ENCODE data around the gene MACF1. TPM values are rescaled to one million over a fixed set of nuclear protein-coding genes. Genes with fewer than 3 reads are reported as not detected.

MACF1 gene
- total and polyA plus RNA-seq, 2 of the 13 experiments (the other 11 are each of a cell fraction or from before 2014, with no cell fraction given), result 36.7 to 65.4 TPM

- TF ChIP-seq CBX1 (IDR thresholded peaks at IDR 0.05; ENCODE audit: low read depth) (no peak), TRAFD1 (CRISPR knock-in tag; IDR thresholded peaks at IDR 0.05; ENCODE audit: borderline replicate concordance) (no peak)
These were observed 19.9 kb downstream of the MACF1 start (continued) for GRCh38 chr1:39224295-39224829.

GRCh38 chr1:39226836-39227235, 22.3 kb downstream of the MACF1 start:
- Histone ChIP-seq H3K9ac (ENCODE audit: insufficient read depth, low read depth, low read length) (no peak overlapping the region), H3K27ac (ENCODE audit: extremely low read length, insufficient read depth, low read length) (no peak overlapping the region), H3K27me3 (ENCODE audit: control insufficient read depth in 1 of 2, insufficient read depth in 2 of 2, low read length in 2 of 2) (no peaks in the 10 kb centered on the region), H3K9me3 (ENCODE audit: low read length) (no peaks in the 10 kb centered on the region), H2AFZ (ENCODE audit: low read length) (no peak overlapping the region), H4K20me1 (ENCODE audit: insufficient read depth, low read length) (no peaks in the 10 kb centered on the region), H3K4me1 (ENCODE audit: insufficient read depth, low read length) (peaks cover 13% of the 10 kb centered on the region), H3K4me3 (replicated peaks in 1 of 3; ENCODE audit: insufficient read depth in 1 of 3, low read depth in 2 of 3, low read length in 3 of 3) (no peak overlapping the region), H3K4me2 (ENCODE audit: low read depth, low read length) (no peak overlapping the region), H3K36me3 (replicated peaks in 1 of 2; ENCODE audit: control insufficient read depth in 1 of 2, insufficient read depth in 2 of 2, low read length in 2 of 2) (0 out of 5 replicates have a peak, but pooled peaks cover 0 to 6% of the 10 kb centered on the region in 2 experiments), H3K79me2 (ENCODE audit: insufficient read depth, low read length) (peaks cover 19% of the 10 kb centered on the region)
- 91% methylated on average over 3 of the region's 3 CpGs for WGBS (ENCODE audit: low lambda C conversion rate)
- DNase-seq (ENCODE audit: low spot score) (no peak), FAIRE-seq (no peak), ATAC-seq (no peak)
- CTCF ChIA-PET (ENCODE audit: low intra/inter-chr PET ratio, low total read pairs), result no interaction called here
- POLR2A ChIA-PET, result no interaction called here
- in situ Hi-C loops (cut with HindIII; ENCODE audit: extremely low pct_ligation_motif_present, low pct_unique_long_range_greater_than_20kb), result no loop called here
- intact Hi-C loops (cut with micrococcal nuclease; ENCODE audit: unreplicated experiment), result no loop called here
- BruUV-seq (replicated peaks), result no TSS peak
- TF ChIP-seq SP2 (CRISPR knock-in tag; IDR thresholded peaks at IDR 0.05) (no peak), ZZZ3 (CRISPR knock-in tag; IDR thresholded peaks at IDR 0.05; ENCODE audit: borderline replicate concordance) (no peak), ZNF710 (CRISPR knock-in tag; IDR thresholded peaks at IDR 0.05; ENCODE audit: borderline replicate concordance) (no peak), GABPA (IDR thresholded peaks at IDR 0.05; ENCODE audit: low read depth, low read length) (no peak), GABPA (CRISPR knock-in tag; IDR thresholded peaks at IDR 0.05; ENCODE audit: low read depth) (no peak), ZNF530 (CRISPR knock-in tag; IDR thresholded peaks at IDR 0.05; ENCODE audit: low read depth) (no peak), NBN (conservative IDR thresholded peaks at IDR 0.05) (no peak), ZGPAT (CRISPR knock-in tag; IDR thresholded peaks at IDR 0.05) (no peak), ZNF501 (CRISPR knock-in tag; IDR thresholded peaks at IDR 0.05) (no peak), SRSF1 (optimal IDR thresholded peaks at IDR 0.05; ENCODE audit: low read depth, low read length) (no peak), ZNF772 (CRISPR knock-in tag; IDR thresholded peaks at IDR 0.05) (no peak), ZNF687 (CRISPR knock-in tag; IDR thresholded peaks at IDR 0.05) (no peak), ZSCAN31 (CRISPR knock-in tag; IDR thresholded peaks at IDR 0.05; ENCODE audit: low read depth) (no peak)

Measured in HepG2 (cell line).